ENCODE results near the gene ZNF592.
"Not testable (repeated sequence)": the region's sequence is repeated elsewhere in the genome, so short reads cannot be mapped to it uniquely, and the experiment has no call there.

The ZNF592 gene

GRCh38 chr15:84839714-84840113 lies 91.3 kb downstream of the ZNF592 start:
- Histone ChIP-seq H3K27me3 (no peaks in the 10 kb centered on the region), H3K4me1 (no peaks in the 10 kb centered on the region), H3K36me3 (no peaks in the 10 kb centered on the region), H3K4me3 (ENCODE audit: low read depth, low read length) (no peak overlapping the region), H3K9me3 (no peaks in the 10 kb centered on the region)
- no peak for DNase-seq
- no peak for TF ChIP-seq CTCF (IDR thresholded peaks at IDR 0.05; ENCODE audit: low read depth, low read length)

- H3K4me1 ChIP-seq = no peaks in the 10 kb centered on the region
- H3K36me3 ChIP-seq = no peaks in the 10 kb centered on the region
- H3K4me3 ChIP-seq (ENCODE audit: low read depth, low read length) = no peak overlapping the region
- TF ChIP-seq CTCF (IDR thresholded peaks at IDR 0.05; ENCODE audit: low read depth, low read length) = no peak
- DNase-seq = no peak
- no peaks in the 10 kb centered on the region for H3K9me3 ChIP-seq
- no peaks in the 10 kb centered on the region for H3K27me3 ChIP-seq
These were observed 91.9 kb downstream of the ZNF592 start for GRCh38 chr15:84840255-84840654.

- DNase-seq = no peak
- Histone ChIP-seq H3K9me3 (no peaks in the 10 kb centered on the region), H3K36me3 (no peaks in the 10 kb centered on the region), H3K4me1 (no peaks in the 10 kb centered on the region), H3K27me3 (no peaks in the 10 kb centered on the region), H3K4me3 (ENCODE audit: low read depth, low read length) (no peak overlapping the region)
- no peak for TF ChIP-seq CTCF (IDR thresholded peaks at IDR 0.05; ENCODE audit: low read depth, low read length)
These were observed 92.5 kb downstream of the ZNF592 start for GRCh38 chr15:84840741-84841429.

- H3K9me3 ChIP-seq = no peaks in the 10 kb centered on the region
- TF ChIP-seq CTCF (IDR thresholded peaks at IDR 0.05; ENCODE audit: low read depth, low read length) = no peak
- no peaks in the 10 kb centered on the region for H3K36me3 ChIP-seq
- H3K4me1 ChIP-seq = no peaks in the 10 kb centered on the region
- no peaks in the 10 kb centered on the region for H3K27me3 ChIP-seq
- no peak for DNase-seq
- H3K4me3 ChIP-seq (ENCODE audit: low read depth, low read length) = no peak overlapping the region
These were observed 94.4 kb downstream of the ZNF592 start for GRCh38 chr15:84842781-84843180.

- H3K36me3 ChIP-seq = no peaks in the 10 kb centered on the region
- H3K4me1 ChIP-seq = no peaks in the 10 kb centered on the region
- no peak for TF ChIP-seq CTCF (IDR thresholded peaks at IDR 0.05; ENCODE audit: low read depth, low read length)
These were observed 96.6 kb downstream of the ZNF592 start for GRCh38 chr15:84844964-84845363.

GRCh38 chr15:84845631-84846030 lies 97.2 kb downstream of the ZNF592 start:
- H3K27me3 ChIP-seq; H3K4me3 ChIP-seq (ENCODE audit: low read depth, low read length); H3K9me3 ChIP-seq; H3K4me1 ChIP-seq; H3K36me3 ChIP-seq: not testable (repeated sequence)
- peak; percentile 82 for DNase-seq
- peak; percentile 74 for TF ChIP-seq CTCF (IDR thresholded peaks at IDR 0.05; ENCODE audit: low read depth, low read length)

More at GRCh38 chr15:84844964-84845363, 96.6 kb downstream of the ZNF592 start:
- Histone ChIP-seq H3K4me3 (ENCODE audit: low read depth, low read length) (no peak overlapping the region), H3K9me3 (no peaks in the 10 kb centered on the region), H3K27me3 (no peaks in the 10 kb centered on the region)
- no peak for DNase-seq
